ENCODE results near the gene QPRT.
"Not testable (repeated sequence)": the region's sequence is repeated elsewhere in the genome, so short reads cannot be mapped to it uniquely, and the experiment has no call there.

QPRT gene

GRCh38 chr16:29650771-29651170, 28.2 kb upstream of the QPRT start:
- Mint-ChIP-seq H3K27ac (peak overlapping the region in 1 of 3 experiments; percentile 36), H3K4me1 (peaks cover 10% of the 10 kb centered on the region), H3K9me3 (no peaks in the 10 kb centered on the region), H3K4me3 (no peak overlapping the region), H3K27me3 (ENCODE audit: low read depth) (no peaks in the 10 kb centered on the region), H3K36me3 (ENCODE audit: low read depth) (no peaks in the 10 kb centered on the region)
- no peak for TF ChIP-seq CTCF (IDR thresholded peaks at IDR 0.05; ENCODE audit: unreplicated experiment in 3 of 3)

- H3K27ac Mint-ChIP-seq, result no peak overlapping the region
- no peaks in the 10 kb centered on the region for H3K27me3 Mint-ChIP-seq (ENCODE audit: low read depth)
- TF ChIP-seq CTCF (IDR thresholded peaks at IDR 0.05; ENCODE audit: unreplicated experiment in 3 of 3), result no peak
- H3K9me3 Mint-ChIP-seq, result no peaks in the 10 kb centered on the region
- H3K4me1 Mint-ChIP-seq, result peaks cover 10% of the 10 kb centered on the region
- no peak overlapping the region for H3K4me3 Mint-ChIP-seq
- no peaks in the 10 kb centered on the region for H3K36me3 Mint-ChIP-seq (ENCODE audit: low read depth)
These were observed 27.1 kb upstream of the QPRT start for GRCh38 chr16:29651774-29652349.

- Mint-ChIP-seq H3K4me3 (no peak overlapping the region), H3K9me3 (no peaks in the 10 kb centered on the region)
These were observed 25.5 kb upstream of the QPRT start for GRCh38 chr16:29653471-29653870.

GRCh38 chr16:29653890-29654289, 25.1 kb upstream of the QPRT start:
- Mint-ChIP-seq H3K4me1 (peaks cover 10% of the 10 kb centered on the region), H3K27ac (peak overlapping the region in 1 of 3 experiments; percentile 66)
- not testable (repeated sequence) for H3K9me3 Mint-ChIP-seq; H3K27me3 Mint-ChIP-seq (ENCODE audit: low read depth); H3K4me3 Mint-ChIP-seq; H3K36me3 Mint-ChIP-seq (ENCODE audit: low read depth)

More at GRCh38 chr16:29653471-29653870, 25.5 kb upstream of the QPRT start:
- Mint-ChIP-seq H3K36me3 (ENCODE audit: low read depth) (no peaks in the 10 kb centered on the region), H3K4me1 (peaks cover 10% of the 10 kb centered on the region), H3K27ac (peak overlapping the region in 1 of 3 experiments; percentile 66), H3K27me3 (ENCODE audit: low read depth) (no peaks in the 10 kb centered on the region)
- no peak for TF ChIP-seq CTCF (IDR thresholded peaks at IDR 0.05; ENCODE audit: unreplicated experiment in 3 of 3)

GRCh38 chr16:29656688-29657523, 22.1 kb upstream of the QPRT start:
- TF ChIP-seq CTCF (IDR thresholded peaks at IDR 0.05; ENCODE audit: unreplicated experiment in 3 of 3), result no peak
- peaks cover 3% of the 10 kb centered on the region for H3K4me1 Mint-ChIP-seq
- no peaks in the 10 kb centered on the region for H3K36me3 Mint-ChIP-seq (ENCODE audit: low read depth)
- no peak overlapping the region for H3K4me3 Mint-ChIP-seq
- peak overlapping the region in 1 of 3 experiments; percentile 9 for H3K27ac Mint-ChIP-seq
- no peaks in the 10 kb centered on the region for H3K9me3 Mint-ChIP-seq
- H3K27me3 Mint-ChIP-seq (ENCODE audit: low read depth), result no peaks in the 10 kb centered on the region

GRCh38 chr16:29658705-29659104, 20.3 kb upstream of the QPRT start:
- no peak for TF ChIP-seq CTCF (IDR thresholded peaks at IDR 0.05; ENCODE audit: unreplicated experiment in 3 of 3)
- no peaks in the 10 kb centered on the region for H3K4me1 Mint-ChIP-seq
- H3K4me3 Mint-ChIP-seq, result no peak overlapping the region
- no peaks in the 10 kb centered on the region for H3K27me3 Mint-ChIP-seq (ENCODE audit: low read depth)
- no peaks in the 10 kb centered on the region for H3K36me3 Mint-ChIP-seq (ENCODE audit: low read depth)
- H3K9me3 Mint-ChIP-seq, result no peaks in the 10 kb centered on the region
- H3K27ac Mint-ChIP-seq, result peak overlapping the region in 1 of 3 experiments; percentile 1

All from nephron (organoid).